Thyroid gland (tissue), 4 donors: ENCODE data around the gene PTPN14. TPM values are rescaled to one million over a fixed set of nuclear protein-coding genes. Genes with fewer than 3 reads are reported as not detected.

Source experiments
- DNase-seq, 2 donors: peaks; one replicate each; pipeline ENCODE4 v3.0.0-alpha.2; 2019
- H3K27ac ChIP-seq, 3 donors: fragments of 200-600 bp; sonication (generic); 1 replicate in 2 of 3; 2 replicates in 1 of 3; pipeline ENCODE4 v1.5.1; 2016 to 2019; ENCODE audit warnings: mild to moderate bottlenecking in 1 of 3, moderate library complexity in 1 of 3
- H3K27me3 ChIP-seq: fragments of 200-600 bp; sonication (generic); one replicate; pipeline ENCODE4 v1.5.1; 2019
- H3K36me3 ChIP-seq, 2 donors: fragments of 200-600 bp; sonication (generic); one replicate each; pipeline ENCODE4 v1.5.1; 2016 to 2019
- H3K4me1 ChIP-seq, 2 donors: fragments of 200-600 bp; sonication (generic); one replicate each; pipeline ENCODE4 v1.5.1; 2017 to 2019
- H3K4me3 ChIP-seq, 3 donors: fragments of 200-600 bp; sonication (generic); replicated peaks in 1 of 3; 1 replicate in 2 of 3; 2 replicates in 1 of 3; pipeline ENCODE4 v1.5.1; 2016; ENCODE audit warnings: mild to moderate bottlenecking in 1 of 3
- H3K9me3 ChIP-seq: fragments of 200-600 bp; sonication (generic); one replicate; pipeline ENCODE4 v1.5.1; 2017
- CTCF ChIP-seq, 6 experiments: fragments of 200-600 bp in 3 of 6; fragments of 450-650 bp in 3 of 6; sonication (generic) in 3 of 6; IDR thresholded peaks; one replicate each; pipeline ENCODE4 v1.5.1; 2016 to 2019; ENCODE audit warnings: antibody characterized with exemption in 6 of 6, mild to moderate bottlenecking in 2 of 6, inconsistent platforms in 1 of 6, moderate library complexity in 1 of 6
- POLR2A ChIP-seq, 2 donors: fragments of 450-650 bp; IDR thresholded peaks; one replicate each; pipeline ENCODE4 v1.6.1; 2017; ENCODE audit warnings: antibody characterized with exemption in 2 of 2, mild to moderate bottlenecking in 2 of 2, moderate library complexity in 1 of 2
- WGBS, 2 donors: methylation state at CpG; one replicate each; pipeline ENCODE4 v1.1.5; 2017; 5-methylcytosine and 5-hydroxymethylcytosine counted together
- intact Hi-C: fragments of 100-400 bp; cut with DNase I; formaldehyde crosslinking; loops from one replicate; pipeline ENCODE4 v1.15.1; 2023
- total RNA-seq, 4 donors: library from RNA; depleted of rRNA; stranded (reverse); fragments of >200 nt; gene quantifications; one replicate each; pipeline ENCODE4 v1.2.3, GENCODE V29; 2016

The PTPN14 gene
- total RNA-seq, 4 donors from 2014 or later: 28.1 to 33.4 (median 31.8) TPM

GRCh38 chr1:214328770-214329469, 222.5 kb downstream of the PTPN14 start:
- intact Hi-C loops: loop anchor here (2.0 to 5.0 kb wide), 2 partner anchors 66 to 117 kb away; no protein-coding TSS in a partner anchor
- H3K27ac ChIP-seq: peak overlapping the region; percentile 80 to 91 (median 89)
- no peak for TF ChIP-seq POLR2A (IDR thresholded peaks at IDR 0.05)
- peak; percentile 63 to 97 (median 92) for TF ChIP-seq CTCF (IDR thresholded peaks at IDR 0.05)
- no peak overlapping the region for H3K4me3 ChIP-seq
- no peaks in the 10 kb centered on the region for H3K36me3 ChIP-seq
- 37 to 55% methylated on average over 9 to 11 of the region's 11 CpGs for WGBS, 2 donors
- H3K27me3 ChIP-seq: no peaks in the 10 kb centered on the region
- peak; percentile 86 to 90 for DNase-seq
- peaks cover 24 to 26% of the 10 kb centered on the region in 2 donors for H3K4me1 ChIP-seq
- no peaks in the 10 kb centered on the region for H3K9me3 ChIP-seq

- no peak for DNase-seq
- no peak overlapping the region for H3K4me3 ChIP-seq
- no peaks in the 10 kb centered on the region for H3K36me3 ChIP-seq
- H3K27me3 ChIP-seq: no peaks in the 10 kb centered on the region
- WGBS, 2 donors: 50 to 58% methylated on average over 1 of the region's 1 CpG
- peaks cover 24 to 26% of the 10 kb centered on the region in 2 donors for H3K4me1 ChIP-seq
- no peaks in the 10 kb centered on the region for H3K9me3 ChIP-seq
- intact Hi-C loops: loop anchor here (5.0 kb wide), 1 partner anchor 115 kb away; no protein-coding TSS in a partner anchor
- no peak overlapping the region for H3K27ac ChIP-seq
- TF ChIP-seq POLR2A (IDR thresholded peaks at IDR 0.05): no peak
- no peak for TF ChIP-seq CTCF (IDR thresholded peaks at IDR 0.05)
These were observed 223.9 kb downstream of the PTPN14 start for GRCh38 chr1:214327514-214327913.

- no peak for DNase-seq
- TF ChIP-seq CTCF (IDR thresholded peaks at IDR 0.05) (no peak), POLR2A (IDR thresholded peaks at IDR 0.05) (no peak)
- Histone ChIP-seq H3K4me1 (peaks cover 22 to 26% of the 10 kb centered on the region in 2 donors), H3K4me3 (no peak overlapping the region), H3K27me3 (no peaks in the 10 kb centered on the region), H3K36me3 (no peaks in the 10 kb centered on the region), H3K27ac (no peak overlapping the region), H3K9me3 (no peaks in the 10 kb centered on the region)
- intact Hi-C loops: loop anchor here (5.0 kb wide), 1 partner anchor 114 kb away; no protein-coding TSS in a partner anchor
- 76 to 86% methylated on average over 5 of the region's 5 CpGs for WGBS, 2 donors
These were observed 225.0 kb downstream of the PTPN14 start for GRCh38 chr1:214326406-214326805.

GRCh38 chr1:214324896-214325800, 226.3 kb downstream of the PTPN14 start:
- Histone ChIP-seq H3K36me3 (peaks cover 0 to 4% of the 10 kb centered on the region in 2 donors), H3K27ac (no peak overlapping the region), H3K27me3 (no peaks in the 10 kb centered on the region), H3K4me1 (peaks cover 9 to 13% of the 10 kb centered on the region in 2 donors), H3K4me3 (no peak overlapping the region), H3K9me3 (no peaks in the 10 kb centered on the region)
- TF ChIP-seq CTCF (IDR thresholded peaks at IDR 0.05) (no peak), POLR2A (IDR thresholded peaks at IDR 0.05) (no peak)
- no peak for DNase-seq
- WGBS, 2 donors: 90 to 97% methylated on average over 8 of the region's 8 CpGs
- intact Hi-C loops: loop anchor here (5.0 kb wide), 1 partner anchor 113 kb away; no protein-coding TSS in a partner anchor
